HuH-7 (cell line): ENCODE results near the gene MARCHF7.
A peak's percentile ranks its signal among the peaks of the same experiment; 100 is the strongest.
"Not testable (repeated sequence)": the region's sequence is repeated elsewhere in the genome, so short reads cannot be mapped to it uniquely, and the experiment has no call there.

ENCODE experiments used
- DNase-seq: peaks from one replicate; pipeline ENCODE4 v3.0.0; 2011; ENCODE audit warnings: low spot score

Gene MARCHF7

DNA sequence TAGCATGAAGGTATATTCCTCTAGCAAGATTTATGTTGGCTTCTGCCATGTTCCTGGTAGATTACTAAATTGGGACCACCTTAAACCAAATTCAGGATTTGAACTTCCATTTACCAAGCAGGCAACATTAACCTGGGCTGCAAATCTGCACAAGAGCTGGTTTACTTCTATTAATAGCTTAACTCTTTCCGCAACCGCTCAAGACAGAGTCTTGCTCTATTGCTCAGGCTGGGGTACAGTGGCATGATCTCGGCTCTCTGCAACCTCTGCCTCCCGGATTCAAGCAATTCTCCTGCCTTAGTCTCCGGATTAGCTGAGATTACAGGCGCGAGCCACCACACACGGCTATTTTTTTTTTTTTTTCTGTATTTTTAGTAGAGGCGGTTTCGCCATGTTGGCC, 8.4 kb downstream of the MARCHF7 start:
- DNase-seq: no peak

- DNase-seq: no peak
These were observed 10.3 kb downstream of the MARCHF7 start for GRCh38 chr2:159722580-159722979.

GRCh38 chr2:159724795-159725572, 12.7 kb downstream of the MARCHF7 start:
- not testable (repeated sequence) for DNase-seq

- DNase-seq: no peak
These were observed 13.4 kb downstream of the MARCHF7 start for GRCh38 chr2:159725713-159726112.

DNA sequence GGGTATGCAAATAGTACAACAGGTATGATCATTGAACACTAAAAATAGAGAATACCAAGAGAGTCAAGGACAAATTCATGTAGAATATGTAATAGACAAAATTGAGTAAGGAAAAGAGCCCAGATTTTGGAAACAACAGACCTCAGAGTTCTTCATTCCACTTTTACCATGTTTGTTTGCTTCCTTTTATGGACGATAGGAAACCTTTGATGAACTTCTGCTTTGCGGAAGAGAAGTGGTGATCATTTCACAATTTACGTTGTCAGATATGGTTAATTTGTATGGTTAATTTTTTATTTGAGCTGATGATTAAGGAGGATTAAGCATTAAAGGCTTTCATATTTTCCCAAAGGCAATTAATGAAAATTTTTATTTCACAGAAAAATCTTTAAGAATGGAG, 16.3 kb downstream of the MARCHF7 start:
- DNase-seq: no peak

GRCh38 chr2:159735648-159736047, 23.3 kb downstream of the MARCHF7 start:
- DNase-seq: no peak

GRCh38 chr2:159736048-159736447, 23.7 kb downstream of the MARCHF7 start:
- no peak for DNase-seq

DNA sequence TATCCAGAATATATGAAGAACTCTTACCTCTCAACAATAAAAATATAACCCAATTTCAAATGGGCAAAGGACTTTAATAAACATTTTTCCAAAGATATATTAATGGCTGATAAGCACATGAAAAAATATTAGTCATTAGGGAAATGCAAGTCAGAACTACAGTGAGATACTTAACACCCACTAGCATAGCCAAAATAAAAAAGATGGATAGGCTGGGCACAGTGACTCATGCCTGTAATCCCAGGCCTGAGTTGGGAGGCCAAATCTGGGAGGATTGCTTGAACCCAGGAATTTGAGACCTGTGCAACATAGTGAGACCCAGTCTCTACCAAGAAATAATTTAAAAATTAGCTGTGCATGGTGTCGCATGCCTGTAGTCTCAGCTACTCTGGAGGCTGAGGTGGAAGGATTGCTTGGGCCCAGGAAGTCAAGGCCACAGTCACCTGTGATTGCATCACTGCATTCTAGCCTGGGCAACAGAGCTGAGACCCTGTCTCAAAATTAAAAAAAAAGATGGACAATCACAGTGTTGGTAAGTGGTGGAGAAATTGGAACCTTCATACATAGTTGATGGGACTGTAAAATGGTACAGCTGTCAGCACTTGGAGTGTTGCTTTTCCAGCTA, 25.1 kb downstream of the MARCHF7 start:
- no peak for DNase-seq

DNA sequence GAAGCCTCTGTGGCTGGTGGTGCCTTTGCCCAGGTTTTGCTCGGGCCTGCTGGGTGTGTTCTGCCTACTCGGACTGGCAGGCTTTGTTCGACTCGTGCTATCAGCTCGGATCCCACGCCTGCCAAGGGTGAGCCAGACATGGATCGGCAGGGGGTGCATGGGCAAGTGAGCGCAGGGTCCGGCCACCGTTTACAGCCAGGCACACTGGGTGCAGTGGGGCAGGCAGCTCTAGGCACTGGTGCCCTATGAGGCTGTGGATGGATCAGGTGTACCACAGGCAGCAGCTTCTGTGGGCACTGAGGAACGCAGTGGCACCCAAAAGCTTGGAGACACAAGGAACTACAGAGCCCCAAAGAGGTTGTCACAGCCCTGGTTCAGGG, 25.6 kb downstream of the MARCHF7 start:
- DNase-seq: no peak

DNA sequence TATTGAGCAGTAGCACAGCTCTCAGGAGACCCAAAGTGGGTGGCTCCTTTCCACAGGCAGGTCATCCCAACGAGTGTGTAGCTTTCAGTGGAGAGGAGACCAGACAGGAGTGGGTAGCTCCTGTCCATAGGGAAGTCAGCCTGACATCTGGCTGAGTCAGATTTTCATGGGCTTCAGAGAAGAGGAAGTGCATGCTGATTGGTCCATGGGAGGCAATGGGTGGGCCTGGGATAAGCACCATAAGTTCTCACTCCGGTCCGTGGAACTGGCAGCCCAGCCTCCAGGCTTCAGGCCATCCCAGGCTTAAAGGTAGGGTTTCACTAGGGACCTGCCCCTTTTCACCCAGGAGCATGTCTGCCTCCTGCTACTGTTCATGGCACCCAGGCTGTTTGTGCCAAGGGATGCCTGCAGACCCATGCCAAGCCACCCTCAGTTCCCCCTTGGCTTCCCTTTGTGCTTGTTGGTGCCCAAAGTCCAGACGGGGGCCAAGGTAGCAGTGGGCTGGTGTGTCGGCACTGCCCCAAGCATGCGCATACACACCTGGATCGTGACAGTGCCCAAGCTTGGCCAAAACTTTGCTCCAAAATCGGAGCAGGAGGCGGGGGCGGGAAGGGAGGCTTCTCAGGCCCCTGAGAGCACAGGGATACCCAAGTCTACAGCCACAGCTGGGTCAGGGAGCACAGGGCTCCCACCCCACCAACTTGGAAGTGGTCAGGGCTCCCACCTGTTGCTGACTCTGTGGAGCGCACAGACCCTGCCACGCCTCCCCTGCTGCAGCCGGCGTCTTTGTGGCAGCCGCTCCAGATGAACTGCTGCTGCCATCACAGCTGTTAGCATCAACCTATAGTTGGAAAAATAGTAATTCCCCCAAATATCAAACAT, 26.4 kb downstream of the MARCHF7 start:
- no peak for DNase-seq

GRCh38 chr2:159742846-159743245, 30.5 kb downstream of the MARCHF7 start:
- no peak for DNase-seq

DNA sequence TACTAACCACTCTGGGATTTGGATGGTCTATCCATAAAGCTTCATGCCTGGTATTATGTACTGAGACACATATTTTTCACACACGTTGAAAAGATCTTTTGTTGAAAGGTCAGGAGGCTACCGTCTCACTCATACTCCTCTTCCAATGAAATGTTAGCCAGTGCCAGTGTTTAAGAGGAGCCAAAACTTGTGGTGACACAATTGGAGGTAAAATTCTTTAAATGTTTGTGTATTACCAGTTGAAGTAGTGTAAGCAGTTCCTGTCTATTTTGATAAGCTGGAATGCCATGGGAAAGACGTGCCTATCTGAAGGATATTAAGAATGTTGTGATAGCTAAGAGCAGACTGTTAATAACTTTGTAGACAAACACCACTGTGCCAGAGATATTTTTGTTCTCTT, 32.1 kb downstream of the MARCHF7 start:
- no peak for DNase-seq

GRCh38 chr2:159745237-159745636, 32.9 kb downstream of the MARCHF7 start:
- DNase-seq: not testable (repeated sequence)

- no peak for DNase-seq
These were observed 35.8 kb downstream of the MARCHF7 start for GRCh38 chr2:159748089-159748488.

- DNase-seq: no peak
These were observed 38.6 kb downstream of the MARCHF7 start for GRCh38 chr2:159750873-159751272.

GRCh38 chr2:159753797-159754196, 41.5 kb downstream of the MARCHF7 start:
- no peak for DNase-seq

GRCh38 chr2:159755014-159755413, 42.7 kb downstream of the MARCHF7 start:
- DNase-seq: no peak

- DNase-seq: peak; percentile 38
These were observed 43.5 kb downstream of the MARCHF7 start for GRCh38 chr2:159755788-159756187.

DNA sequence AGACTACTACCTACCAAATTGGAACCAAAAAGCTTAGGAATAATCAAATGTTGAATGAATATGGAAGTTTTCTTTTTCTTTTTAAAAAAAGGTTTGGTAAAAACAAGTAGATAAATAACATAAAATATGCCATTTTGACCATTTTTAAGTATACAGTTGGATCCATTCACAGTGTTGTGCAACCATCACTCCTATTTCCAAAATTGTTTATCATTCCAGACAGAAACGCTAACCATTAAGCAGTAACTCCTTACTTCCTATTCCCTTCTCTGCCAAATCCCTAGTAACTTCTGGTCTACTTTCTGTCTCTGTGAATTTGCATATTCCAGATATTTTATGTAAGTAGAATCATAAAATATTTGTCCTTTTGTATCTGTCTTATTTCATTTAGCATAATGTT, 45.9 kb downstream of the MARCHF7 start:
- no peak for DNase-seq

DNA sequence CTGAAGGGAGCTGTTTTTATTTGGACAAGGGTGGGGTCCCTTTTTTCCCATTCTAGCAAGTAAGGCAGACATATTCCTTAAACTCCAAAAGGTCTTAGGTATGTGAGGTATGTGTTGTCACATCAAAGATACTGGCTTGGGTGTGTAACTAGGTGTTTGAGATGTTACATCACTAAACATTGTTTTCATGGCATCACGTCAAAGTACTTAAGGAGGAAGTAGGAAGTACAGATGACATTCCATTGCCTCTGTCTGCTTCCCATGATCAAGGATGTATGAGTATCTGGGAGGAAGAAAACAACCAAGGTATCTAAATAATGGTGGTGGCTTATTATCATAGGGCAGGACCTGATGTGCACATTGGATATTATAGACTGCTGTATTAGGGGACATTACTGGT, 46.4 kb downstream of the MARCHF7 start:
- no peak for DNase-seq

DNA sequence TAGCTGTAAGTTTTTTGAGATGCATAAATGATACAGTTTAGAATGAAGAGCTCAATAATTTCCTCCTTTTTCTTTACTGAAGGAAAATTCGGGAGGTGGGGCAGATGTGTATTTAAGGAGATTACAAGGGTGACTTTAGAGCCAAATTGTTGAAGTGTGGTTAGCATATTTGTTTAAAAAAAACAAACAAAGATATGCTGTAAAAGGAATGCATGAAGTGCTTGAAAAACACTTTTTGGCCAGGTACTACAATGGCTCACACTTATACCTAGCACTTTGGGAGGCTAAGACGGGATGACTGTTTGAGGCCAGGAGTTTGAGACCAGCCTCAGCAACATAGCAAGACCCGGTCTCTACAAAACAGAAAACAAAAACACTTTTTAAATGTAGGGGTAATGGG, 47.3 kb downstream of the MARCHF7 start:
- no peak for DNase-seq

GRCh38 chr2:159760326-159760725, 48.0 kb downstream of the MARCHF7 start:
- no peak for DNase-seq

- no peak for DNase-seq
These were observed 49.8 kb downstream of the MARCHF7 start for GRCh38 chr2:159762075-159762474.
